ENCODE measurements around the gene ARFGAP3.
"Not testable (repeated sequence)": the region's sequence is repeated elsewhere in the genome, so short reads cannot be mapped to it uniquely, and the experiment has no call there.

The ARFGAP3 gene

DNA sequence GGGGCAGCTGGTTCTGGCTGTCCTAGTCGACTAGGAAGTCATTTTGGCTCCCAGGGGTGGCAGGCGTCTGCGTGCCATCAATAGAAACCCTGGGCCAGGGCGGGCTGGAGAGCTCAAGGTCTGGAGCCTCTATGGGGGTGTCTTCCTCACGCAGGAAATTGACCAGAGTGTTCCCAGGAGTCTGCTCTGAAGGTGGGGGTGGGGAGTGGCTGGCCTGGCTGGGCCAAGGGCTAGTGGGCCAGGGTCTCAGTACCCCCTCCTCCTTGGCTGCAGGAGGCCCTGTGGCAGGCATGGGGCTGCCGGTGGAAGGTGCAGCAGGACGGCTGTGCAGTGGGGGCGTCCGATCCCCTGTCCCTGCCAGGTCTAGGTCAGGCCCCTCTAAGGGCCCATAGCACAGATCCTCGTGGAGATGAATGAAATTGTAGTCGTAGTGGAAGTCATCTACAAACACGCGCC is 64.6 kb downstream of the ARFGAP3 start:
- DNase-seq: no peak

DNA sequence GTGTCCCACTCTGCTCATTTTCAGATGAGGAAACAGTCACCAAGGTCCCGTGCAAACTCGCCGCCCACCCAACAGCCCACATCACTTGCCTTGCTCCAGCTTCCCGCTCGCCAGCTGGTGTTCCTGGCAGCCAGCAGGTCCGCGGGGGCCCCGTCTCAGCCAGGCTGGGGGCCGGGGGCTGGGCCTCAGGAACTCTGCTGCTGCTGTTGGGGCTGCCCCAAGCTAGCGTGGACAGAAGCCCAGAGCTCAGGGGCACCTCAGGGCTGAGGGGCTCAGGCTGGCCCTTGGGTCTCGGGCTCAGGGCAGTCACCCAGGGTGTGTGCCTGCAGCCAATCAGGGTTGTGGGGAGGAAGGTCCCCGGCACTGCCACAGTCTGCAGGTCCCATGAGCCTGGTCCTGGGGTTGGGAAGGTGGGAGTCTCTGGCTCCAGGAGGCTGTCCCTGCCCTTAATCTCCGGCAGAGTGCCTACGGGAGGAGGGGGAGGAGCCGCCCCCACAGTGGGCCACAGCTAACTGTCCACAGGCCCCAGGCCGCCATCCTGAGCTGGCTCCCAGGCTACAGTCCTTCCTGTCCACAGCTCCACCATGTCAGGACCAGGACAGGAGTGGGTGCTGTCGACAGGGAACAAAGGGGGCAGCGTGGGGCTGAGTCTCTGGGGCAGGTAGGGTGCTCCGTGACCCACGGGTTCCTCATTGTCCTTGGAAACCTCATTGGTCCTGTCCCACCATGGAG is 65.2 kb downstream of the ARFGAP3 start:
- DNase-seq: no peak

DNA sequence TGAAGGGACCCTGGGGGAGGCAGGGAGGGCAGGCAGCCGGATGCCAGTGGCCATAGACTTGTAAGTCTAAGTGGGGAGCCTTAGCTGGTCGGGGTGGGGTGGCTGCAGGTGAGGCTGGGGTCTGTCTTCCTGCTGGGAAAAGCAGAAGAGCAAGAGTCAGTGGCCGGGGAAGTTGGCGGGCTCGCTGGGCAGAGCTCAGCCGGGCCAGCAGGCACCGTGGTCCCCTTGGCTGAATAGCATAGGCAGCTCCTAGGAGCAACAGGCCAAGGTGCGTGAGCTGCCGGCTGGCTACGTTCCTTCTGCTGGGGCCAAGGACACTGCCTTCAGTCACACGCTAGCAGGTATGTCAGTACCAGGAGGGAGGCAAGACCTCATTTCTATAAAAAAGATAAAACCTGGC is 68.6 kb downstream of the ARFGAP3 start:
- DNase-seq: no peak

DNA sequence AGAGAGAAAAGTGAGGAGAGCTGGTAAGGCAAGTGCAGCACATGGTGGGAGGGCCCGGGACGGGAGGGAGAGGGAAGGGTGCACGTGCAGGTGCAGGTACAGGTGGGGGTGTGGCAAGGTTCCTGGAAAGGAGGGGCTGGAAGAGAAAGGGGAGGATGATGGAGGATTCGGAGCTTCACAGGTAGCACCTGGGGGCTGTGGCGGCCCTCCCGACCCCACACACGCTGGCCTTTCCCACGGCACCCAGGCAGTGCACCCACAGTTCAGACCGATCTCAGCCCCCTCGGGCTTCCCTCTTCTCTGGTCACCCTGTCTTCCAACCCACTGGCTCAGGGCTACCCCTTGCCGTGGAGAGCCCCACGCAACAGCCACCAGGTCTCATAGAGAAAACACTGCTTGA is 69.1 kb downstream of the ARFGAP3 start:
- DNase-seq: no peak

DNA sequence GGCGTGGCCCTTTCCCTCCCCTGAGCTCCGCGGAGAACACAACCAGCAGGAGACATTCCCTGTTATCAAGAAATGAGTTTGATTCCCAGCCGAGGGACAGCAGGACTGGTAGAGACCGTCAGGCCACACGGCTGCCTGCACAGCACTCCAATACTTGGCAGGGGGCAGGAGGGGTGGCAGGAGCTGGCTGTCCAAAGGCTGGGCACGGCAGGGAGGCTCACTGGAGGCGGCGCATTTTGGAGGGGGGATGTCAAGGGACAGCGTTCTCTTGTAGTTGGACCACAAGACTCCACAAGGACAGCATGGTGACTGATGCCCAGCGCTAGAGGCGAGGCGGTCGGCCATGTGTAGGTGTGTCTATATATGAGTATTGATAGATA is 69.7 kb downstream of the ARFGAP3 start:
- no peak for DNase-seq

DNA sequence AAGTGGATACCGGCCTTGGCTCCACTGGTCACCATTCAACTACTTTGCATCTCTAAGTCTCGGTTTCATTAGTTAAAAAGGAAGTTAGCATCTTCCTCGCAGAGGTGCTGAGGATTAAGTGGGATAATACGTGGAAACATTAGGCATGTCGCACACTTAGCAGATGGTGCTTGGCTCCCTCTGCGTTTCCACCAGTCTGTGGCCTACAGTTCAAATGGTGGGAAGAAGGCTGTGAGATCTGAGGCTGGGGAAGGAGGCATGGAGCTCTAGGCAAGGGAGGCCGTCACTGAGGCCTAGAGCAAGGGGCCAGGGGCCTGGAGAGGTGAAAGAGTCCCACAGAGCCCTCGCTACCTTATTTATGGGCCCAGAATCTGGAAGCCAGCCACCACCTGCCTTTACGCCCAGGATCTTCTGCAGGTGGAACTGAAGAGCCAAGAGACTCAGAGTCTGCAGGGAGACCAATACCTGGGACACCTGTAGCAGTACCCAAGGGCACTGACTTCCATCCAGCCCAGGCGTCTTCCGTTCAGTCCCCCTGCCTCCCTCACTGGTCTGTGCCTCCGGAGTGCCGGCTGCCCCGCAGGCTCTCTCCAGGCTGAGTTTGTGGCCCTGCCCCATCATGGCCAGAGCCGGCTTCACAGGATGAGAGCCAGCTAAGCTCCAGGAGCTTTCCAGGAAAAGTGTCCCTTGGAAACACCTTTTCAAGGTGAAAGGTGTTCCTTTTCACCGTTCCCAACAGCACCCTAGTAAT is 70.3 kb downstream of the ARFGAP3 start:
- no peak for DNase-seq

DNA sequence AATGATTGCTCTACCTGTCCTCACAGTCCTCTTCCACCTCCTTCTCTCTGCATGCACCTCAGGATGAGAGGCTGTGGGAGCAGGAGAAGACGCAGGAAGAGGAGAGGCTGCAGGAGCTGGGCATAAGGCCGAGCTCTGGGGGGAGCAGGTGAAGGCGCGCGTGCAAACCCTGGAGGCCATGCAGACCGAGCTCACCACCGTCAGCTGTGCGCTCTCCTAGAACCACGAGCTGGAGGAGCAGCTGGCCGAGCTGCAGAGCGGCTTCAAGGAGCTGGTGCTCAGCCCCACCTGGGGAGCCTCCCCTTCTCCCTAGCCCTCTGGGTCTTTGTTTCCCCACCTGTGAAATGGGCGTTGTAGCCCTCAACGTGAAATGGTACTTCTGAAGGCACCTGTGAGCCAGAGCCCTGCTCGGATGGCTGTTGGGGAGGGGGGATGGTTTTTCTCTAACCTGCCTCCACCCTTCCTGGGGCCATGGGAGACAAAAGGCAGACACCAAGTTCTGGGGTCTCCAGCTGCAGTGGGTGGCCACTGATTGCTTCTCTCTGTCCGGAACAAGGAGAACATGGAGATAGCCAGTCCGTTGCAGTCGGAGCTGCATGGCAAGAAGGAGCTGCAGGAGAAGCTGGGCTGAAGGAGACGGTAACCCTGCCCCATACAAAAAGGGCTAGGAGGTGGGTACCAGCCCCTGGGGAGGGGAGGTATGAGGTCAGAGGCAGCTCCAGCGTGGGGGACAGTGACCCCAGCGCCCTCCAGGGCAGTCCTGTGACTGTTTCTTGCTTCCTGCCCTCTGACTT is 71.2 kb downstream of the ARFGAP3 start:
- DNase-seq: no peak

DNA sequence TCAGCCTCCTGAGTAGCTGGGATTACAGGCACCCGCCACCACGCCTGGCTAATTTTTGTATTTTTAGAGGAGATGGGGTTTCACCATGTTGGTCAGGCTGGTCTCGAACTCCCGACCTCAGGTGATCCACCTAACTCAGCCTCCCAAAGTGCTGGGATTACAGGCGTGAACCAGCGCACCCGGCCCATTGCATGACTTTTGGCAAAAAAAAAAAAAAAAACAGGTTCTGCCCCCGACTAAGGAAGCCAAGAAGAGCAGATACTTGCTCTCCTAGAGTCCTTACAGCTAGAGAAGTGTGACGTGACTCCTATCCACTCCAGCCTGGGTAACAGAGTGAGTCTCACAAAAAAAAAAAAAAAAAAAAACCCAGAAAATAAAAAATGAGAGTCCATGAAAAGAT is 74.8 kb downstream of the ARFGAP3 start:
- DNase-seq: not testable (repeated sequence)

DNA sequence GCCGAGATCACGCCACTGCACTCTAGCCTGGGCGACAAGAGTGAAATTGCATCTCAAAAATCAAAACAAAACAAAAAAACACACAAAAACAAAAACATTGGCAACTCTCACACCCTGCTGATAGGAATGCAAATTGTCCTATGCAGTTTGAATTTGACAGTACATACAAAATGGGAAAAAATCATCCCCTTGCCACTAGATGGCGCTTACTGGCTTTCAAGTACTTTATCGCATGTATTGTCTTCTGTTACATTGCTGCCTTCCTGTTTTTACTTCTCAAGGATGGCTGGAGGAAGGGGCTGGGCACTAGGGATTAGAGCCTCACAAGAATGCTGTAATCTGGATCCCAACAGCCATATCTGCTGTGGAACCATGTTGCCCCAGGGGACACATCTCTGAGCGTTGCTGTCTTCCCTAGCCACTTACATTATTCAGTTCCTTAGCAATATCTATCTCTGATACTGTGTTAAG is 77.0 kb downstream of the ARFGAP3 start:
- peak; percentile 82 for DNase-seq

DNA sequence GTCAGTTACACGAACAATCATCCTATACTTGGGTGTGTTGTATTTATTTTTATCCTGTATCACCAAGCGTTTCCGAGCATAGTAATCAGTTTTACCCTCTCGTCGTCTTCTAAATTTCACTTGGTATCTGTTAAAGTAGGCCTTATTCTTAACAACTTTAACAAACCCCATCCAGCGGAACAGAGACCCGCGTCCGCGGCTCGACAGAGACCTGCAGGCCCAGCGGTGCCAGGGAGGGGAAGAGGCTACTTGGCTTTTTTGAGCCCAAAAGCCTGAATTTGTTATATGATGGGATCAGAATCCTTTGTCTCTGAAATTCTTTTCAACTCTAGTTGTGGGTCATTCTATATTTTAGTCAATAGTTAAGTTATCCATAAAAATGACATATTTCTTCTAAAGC is 79.9 kb downstream of the ARFGAP3 start:
- DNase-seq: no peak

DNA sequence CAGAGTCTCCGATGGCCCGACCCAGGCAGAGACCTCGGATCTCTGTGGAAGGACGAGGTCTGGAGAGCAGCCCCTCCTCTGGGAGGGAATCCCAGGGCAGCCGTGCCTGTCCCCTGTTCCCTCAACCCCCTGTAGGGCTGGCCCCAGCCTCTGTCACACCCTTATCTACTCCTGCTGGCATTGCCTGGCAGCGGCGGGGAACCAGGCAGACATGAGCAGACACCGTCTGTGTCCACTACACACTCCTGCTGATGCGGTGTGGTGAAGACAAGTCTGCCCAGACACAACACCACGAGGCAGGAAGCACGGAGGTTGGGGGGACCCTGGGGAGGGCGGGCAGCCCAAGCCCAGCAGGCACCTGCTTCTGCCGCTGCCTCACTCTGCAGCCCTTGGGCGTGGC is 83.9 kb downstream of the ARFGAP3 start:
- DNase-seq: no peak

DNA sequence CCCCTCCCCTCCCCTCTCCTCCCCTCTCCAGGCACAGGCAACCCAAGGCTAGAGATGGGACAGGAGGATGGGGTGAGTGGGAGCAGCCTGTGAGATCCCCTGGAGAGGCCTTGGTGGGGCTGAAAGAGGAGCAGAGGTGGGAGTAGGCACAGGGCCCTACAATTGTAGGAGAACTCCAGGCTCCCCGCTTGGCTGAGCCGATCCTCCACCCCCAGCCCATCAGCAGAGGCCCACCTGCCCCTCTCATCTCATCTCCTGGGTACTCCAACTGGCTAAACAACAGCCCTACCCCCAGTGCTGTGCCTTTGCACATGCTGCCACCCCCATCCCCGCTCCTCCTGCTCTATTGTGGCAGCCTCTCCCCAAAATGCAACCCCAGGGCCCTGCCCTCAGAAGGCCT is 84.4 kb downstream of the ARFGAP3 start:
- no peak for DNase-seq

DNA sequence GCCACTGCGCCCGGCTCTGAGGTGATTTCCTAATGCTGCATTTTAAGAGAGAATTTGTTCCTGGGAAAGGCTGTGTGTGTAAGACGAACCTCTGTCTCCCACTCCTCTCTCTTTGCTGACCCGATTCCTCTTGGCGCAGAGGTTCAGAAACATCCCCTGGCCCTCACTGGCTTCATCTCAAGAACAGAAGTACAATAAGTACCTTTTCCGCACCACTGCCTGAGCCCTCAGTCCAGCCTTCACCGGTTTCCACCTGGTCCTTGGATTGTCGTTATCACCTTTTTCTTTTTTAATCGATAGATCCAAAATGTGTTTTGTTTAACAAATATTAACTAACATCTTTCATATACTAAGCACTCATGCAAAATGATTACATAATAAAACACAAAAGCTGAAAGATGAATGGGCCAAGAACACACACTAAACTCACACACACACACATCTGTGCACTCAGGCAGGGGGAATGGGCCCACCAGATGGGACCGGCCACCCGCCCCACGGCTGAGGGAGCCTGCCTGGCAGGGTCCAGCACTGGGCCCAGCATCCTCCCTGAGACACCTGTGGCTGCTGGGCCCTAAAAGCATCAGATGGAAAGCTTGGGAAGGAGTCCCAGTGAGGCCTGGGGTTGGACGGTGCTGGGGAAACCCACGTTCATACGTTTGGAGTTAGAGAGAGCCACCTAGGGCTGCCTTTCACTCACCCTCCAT is 86.0 kb downstream of the ARFGAP3 start:
- DNase-seq: no peak

DNA sequence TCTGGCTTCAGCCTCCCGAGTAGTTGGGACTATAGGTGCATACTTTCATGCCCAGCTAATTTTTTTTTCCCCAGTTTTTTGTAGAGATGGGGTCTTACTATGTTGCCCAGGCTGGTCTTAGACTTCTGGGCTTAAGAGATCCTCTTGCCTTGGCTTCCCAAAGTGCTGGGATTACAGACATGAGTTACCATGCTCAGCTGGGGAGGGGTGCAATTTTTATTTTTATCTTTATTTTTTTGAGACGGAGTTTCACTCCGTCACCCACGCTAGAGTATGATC is 86.7 kb downstream of the ARFGAP3 start:
- no peak for DNase-seq

DNA sequence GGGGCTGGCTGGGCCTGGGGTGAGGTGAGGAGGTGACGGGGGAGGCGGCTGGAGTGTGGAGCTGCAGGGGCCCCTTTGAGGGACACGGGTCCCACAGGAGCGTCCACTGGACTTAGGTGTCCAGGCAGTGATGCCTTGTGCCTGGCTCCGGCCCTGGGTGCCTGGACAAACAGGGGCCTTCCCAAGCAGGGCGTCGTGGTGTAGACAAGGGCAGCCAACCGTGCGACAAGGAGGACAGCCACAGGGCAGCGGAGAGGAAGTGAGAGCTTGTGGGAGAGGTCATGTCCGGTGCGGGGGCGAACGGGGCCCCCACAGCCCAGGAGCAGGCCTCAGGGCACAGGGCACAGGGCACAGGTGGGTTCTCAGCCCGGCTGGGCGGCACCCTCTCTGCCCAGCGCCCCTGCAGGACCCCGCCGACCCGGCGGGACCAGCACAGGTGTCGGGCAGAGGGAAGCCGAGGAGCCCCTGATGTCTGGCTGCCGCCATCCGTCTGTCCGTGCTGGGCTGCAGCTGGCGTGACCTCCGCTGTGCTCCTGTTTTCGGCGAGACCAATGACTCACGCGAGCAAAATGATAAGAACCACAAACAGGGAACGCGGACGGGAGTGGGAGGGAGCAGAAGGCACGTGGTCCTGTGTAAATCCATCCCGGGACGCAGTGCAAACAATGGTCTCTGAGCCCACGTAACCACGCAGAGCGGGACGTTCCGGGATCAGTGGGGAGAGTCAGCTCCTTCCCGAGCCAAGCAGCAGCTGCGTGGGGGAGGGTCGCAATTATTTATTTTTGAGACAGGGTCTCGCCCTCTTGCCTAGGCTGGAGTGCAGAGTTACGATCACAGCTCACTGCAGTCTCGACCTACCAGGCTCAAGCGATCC is 87.3 kb downstream of the ARFGAP3 start:
- no peak for DNase-seq

DNA sequence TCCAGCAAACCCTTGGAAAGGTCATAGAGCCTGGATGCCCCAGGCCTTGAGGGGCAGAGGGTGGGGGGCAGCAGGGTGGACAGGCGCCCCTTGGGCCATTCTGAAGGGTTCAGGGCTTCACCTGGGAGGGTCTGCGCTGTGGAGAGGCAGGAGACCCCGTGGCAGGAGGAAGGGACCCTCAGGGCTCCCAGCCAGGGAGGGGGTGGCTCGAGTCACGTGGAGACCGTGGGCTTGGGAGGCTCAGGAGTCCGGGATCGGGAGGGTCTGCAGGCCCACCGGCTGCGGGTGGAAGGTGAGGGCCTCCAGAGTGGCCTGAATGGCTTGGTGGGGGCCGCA is 87.9 kb downstream of the ARFGAP3 start:
- DNase-seq: no peak

DNA sequence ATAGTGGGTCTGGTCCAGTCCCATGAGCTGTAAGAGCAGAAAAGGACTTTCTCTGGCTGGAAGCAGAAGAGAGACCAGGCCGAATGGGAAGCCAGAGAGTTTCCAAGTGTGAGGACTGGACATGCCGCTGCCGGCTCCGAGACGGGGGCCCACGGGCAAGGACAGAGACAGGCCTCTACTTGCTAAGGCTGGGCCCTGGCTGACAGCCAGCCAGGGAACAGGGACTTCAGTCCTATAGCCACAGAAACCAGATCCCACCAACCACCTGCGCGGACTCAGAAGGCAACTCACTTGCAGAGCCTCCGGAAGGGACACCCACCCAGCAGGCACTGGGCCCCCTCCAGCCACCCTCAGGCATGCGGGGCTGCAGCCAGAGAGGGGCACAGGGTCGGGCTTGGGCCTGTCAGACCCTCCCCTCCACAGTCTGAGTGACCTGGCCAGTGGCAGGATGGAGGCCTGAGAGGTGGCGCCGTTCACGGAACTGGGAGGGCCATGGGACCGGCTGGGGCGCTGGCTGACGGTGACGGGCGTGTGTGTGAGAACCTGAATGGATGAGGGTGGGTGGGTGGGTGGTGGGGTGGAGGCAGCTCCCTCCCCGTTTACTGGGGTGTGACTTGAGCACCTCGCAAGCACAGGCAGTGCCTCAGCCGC is 88.6 kb downstream of the ARFGAP3 start:
- no peak for DNase-seq

DNA sequence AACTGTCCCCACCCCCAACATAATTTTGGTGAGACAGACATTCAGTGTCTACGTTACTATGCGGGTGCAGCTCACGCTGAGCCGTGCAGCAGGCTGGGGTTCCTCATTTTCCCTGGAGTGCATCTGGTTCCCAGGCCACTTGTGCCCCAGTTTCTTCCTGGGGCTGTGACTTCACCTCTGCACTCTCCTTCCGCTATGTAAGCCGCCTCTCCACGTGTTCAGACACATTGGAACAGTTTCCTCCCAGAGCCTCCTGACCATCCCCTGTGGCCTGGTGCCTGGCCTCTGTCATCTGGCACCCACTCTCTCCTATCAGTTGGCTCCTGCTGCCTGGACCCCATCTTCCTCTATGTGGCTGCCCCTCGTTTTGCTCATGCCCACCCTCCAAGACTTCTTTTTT is 90.2 kb downstream of the ARFGAP3 start:
- no peak for DNase-seq

DNA sequence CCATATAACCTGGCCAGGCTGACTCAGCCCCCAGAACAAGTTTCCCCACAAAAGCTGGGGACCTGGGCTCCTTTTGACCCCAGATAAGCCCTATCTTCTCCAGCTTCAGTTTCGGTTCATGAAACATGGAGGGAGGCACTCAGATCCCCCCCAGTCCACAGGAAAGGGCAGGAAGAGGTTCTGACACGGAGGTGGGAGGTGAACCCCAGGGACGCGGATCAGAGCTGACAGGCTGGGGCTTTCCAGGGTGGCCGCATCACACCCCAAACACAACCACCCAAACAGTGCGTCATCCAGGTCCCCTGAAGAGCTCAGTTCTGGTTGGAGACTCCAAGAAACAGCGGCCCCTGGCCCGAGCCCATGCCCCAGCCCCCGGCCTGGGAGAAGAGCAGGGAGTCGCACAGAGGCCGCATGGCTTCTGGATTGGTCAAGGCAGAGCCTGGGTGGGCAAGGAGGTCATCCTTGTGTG is 92.1 kb downstream of the ARFGAP3 start:
- DNase-seq: no peak

DNA sequence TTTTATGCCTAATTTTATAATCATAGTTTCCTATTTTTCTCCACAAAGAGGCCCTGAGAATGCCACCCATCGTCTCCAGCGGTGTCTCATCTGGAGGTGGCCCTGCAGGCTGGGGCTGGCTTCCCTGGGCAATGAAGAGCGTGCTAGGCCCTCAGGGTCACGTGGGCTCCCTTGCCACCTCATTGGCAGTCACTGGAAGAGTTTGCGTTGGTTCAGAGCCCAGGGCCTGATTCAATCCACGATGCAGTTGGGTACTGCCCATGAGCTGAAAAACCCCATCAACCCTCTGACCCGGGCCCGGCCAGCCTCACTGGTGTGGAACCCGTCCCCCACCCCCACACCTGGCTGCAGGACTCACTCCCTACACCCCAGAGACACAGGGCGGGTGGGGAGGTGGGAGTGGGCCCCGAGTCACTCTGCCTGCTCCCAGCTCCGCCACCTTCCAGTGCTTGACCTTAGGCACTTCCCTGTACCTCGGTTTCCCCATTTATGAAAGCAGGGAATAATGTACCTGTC is 93.0 kb downstream of the ARFGAP3 start:
- peak; percentile 2 for DNase-seq

DNA sequence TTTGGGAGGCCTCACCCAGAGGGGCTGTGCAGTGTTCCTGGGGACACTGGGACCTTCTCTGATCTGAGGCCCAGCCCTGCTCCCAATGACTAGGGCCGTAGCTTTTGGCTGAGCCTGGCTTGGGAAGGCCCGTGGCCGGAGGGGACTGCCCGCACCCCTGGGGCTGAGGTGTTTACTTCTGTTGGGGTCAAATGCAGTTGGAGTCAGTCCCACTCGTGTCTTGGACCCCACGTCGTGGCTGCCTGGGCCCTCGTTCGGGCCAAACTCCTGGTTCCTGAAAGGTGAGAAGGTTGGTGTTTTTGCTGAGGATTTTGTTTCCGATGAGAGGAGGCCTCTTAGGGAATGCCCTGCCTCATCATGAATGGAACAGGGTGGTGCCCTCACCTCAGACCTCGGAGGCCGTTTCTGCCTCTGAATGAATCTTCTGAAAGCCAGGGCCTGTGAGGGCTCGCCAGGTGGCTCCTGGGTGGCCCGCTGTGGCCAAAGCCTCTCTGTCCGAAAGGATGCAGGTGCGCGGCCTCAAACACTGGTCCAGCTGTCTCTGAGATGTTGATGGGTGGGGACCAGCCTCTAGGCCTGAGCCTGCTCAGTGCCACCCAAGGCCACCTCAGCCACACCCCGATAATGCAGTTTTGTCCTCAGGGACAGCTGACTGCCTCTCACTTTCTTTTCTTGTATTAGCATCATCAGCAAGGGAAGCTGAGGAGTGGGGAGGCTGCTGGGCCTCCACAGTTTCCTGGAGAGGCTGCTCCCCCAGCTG is 96.1 kb downstream of the ARFGAP3 start:
- no peak for DNase-seq
